HTR-8/SVneo (cell line): Measurements from ENCODE around the gene INPP1.

Experiments
- DNase-seq: peaks from one replicate; pipeline ENCODE4 v3.0.0; 2011; ENCODE audit warnings: low spot score, mixed read lengths; ENCODE audit not compliant: insufficient read length
- FAIRE-seq: peaks from 2 replicates; lab custom pipeline; 2011; peaks lifted over from hg19 to GRCh38; lab: Jason Lieb, UNC

Gene INPP1

DNA sequence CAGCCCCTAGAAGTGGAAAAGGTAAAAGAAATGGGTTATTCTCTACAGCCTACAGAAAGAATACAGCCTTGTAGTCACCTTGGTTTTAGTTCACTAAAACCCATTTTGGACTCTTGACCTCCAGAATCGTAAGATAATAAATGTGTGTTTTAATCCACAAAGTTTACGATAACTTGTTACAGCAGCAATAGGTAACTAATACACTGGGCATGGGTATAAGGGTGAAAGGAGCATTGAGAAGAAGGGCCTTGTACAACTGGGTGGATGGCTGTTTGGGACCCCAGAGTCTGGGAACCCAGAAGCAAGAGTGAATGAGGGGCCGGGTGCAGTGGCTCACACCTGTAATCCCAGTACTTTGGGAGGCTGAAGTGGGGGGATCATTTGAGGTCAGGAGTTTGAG, 62.6 kb downstream of the INPP1 start:
- DNase-seq (no peak), FAIRE-seq (no peak)

DNA sequence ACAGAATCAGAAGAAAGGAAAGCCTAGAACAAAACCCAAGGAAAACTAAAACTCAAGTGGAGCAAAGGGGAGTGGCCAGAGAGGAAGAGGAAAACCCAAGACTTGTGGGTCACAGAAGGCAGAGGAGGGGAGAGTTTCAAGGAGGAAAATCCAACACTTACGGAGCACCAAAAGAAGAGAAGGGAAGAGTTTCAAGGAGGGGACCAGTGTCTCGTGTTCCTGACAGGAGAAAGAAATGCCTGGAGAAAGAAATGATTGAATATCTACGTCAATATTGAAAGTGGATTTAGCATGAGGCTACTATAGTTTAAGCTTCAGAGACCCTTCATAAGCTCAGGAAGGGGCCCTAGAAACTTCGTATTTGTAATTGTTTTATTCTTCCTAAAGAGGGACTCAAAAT, 63.4 kb downstream of the INPP1 start:
- DNase-seq (no peak), FAIRE-seq (no peak)

DNA sequence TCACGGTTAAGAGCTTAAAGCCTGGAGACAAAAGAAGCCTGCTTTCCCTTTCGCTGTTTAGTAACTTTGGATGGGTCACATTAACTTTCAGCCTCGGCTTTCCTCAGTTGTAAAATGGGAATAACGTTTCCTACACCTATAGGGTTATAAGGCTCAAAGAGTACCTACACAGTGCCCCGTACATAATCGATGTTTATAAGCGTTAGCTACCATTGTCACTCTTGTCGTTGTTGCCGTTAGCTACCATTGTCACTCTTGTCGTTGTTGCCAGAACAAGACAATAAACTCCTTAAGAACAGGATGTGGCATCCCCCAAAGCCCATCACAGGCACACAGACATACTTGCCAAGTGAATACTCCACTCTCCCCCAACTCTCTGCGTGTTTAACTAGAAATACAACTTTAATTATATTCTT, 63.9 kb downstream of the INPP1 start:
- FAIRE-seq (peak; percentile 38), DNase-seq (no peak)

DNA sequence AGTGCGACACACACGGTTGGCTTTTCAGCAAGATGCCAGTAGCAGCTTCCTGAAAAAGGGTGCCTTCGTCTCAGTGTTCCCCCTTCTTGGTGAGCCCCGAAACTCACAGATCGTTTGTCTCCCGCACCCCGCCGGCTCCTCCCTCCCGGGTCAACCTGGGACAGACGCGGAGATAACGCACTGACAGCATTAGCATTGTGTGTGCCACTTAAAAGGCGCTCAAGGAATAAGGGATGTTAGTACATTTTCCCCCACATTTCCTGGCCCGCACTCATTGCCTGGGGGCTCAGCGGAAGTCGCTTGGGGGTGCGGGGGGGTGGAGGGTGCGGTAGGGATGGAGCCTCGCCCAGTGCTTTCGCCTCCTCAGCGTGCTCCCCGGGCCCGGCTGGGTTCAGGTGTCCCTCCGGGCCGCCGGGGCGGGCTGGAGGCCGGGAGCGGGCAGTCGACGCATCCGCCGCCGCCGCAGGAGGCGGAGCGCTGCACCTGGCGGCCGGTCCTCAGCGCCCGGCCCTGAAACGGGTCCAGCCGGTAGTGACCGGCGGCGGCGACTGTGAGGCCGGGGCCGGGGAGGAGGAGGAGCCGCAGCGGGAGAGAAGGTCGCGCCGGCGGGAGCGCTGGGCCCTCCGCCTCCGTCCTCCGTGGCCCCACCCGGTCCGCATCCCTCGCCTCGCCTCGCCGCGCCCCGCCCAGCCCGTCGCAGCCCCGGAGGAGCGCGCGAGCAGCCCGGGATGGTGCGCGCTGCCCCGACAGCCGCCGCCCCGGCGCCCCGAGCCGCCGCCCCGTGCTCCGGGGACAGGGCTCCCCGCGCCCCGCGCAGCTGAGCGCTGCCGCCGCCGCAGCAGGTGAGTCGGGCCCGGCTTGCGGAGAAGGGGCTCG, 64.5 kb downstream of the INPP1 start, which contains the start of gene MFSD6:
Gene MFSD6 (plus strand): TSS at position 694 of the 876 bp plus-strand sequence. CDS start 27,675 bp downstream, outside the sequence.
- FAIRE-seq = peak; percentile 23
- peak; percentile 27 for DNase-seq

DNA sequence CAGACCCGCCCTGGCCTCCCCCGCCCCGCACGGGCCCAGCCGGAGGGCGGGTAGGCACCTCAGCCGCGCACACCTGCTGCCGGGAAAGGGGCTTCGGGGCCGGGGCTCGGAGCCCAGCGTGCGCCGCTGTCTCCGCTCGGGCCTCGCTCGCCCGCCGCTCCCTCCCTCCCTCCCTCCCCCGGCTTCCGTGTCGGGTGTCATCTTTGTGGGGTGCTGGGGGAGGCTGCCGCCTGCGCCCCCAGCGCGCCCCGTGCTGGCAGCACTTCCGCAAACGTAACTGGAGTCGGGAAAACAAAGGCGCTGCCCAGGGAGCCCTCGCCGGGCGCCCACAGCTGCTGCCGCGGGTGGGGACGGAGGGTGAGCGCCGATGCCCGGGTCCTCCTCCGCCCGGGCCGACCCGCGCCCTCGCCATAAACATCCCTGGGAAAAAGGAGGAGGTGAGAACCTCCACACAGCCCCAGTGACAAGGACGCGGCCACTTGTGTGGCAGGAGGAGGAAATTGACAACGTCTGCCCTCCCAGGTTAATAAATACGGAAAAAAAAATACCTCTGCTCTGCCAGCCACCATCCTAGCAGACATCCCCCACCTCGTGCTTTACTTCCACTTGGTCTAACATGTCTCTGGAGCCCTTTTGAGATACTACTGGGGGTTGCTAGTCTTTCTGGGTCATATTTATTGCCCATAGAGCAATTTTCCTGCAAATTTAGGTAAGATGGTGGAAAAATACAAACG, 65.3 kb downstream of the INPP1 start:
- DNase-seq (peak; percentile 64), FAIRE-seq (no peak)

DNA sequence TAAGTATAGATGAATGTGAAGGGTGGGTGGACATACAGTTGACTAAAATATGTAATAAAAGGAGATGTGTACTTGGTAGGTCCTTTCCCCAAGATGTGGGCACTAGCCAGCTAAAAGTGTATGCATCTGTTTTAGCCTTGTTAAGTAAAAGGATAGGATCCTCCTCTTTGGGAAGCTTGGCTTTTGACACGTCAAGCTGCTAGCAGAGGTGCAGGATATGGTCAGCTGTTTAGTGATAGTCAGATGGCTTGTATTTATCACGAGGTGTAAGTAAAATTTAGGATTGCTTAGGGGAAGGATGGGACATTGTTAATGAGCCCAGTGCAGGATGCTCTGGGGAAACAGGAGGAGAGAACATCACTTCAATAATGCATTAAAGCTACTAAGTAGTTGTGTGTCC, 66.2 kb downstream of the INPP1 start:
- DNase-seq (no peak), FAIRE-seq (no peak)

DNA sequence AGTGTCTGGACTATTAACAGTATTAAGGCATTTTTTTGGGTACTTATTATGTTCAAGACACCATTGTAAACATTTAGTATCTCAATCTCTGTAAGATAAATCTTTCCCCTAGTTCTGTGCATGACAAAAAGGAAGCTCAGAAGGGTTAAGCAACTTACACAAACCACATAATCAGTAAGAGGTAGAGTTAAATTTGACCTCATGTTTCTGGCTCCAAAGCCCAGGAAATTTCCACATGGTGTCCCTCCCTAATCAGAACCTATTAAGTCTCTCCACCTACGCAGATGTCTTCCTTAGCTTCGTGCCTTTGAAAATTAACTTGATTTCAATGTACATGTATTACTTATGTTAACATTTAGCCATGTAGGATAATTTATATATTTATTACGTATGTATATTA, 66.8 kb downstream of the INPP1 start:
- DNase-seq (no peak), FAIRE-seq (no peak)

DNA sequence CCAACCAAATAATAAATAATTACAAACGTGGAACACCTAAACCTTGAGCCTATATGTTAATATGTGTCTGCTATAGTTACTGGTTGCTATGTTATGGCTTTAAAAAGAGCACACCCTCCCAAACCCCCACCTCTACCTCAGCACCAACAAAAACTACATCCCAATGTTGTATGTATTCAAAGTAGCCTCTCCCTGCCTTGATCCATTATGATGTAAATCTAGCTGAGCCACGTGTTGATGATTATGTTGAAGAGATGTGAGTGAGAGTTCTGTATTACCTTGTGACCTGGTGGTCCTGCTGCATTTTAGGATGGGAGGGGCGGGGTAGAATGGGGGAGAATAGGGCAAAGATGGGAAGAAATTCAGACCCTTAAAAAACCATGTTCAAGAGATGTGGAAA, 69.6 kb downstream of the INPP1 start:
- no peak for FAIRE-seq
- DNase-seq = no peak

DNA sequence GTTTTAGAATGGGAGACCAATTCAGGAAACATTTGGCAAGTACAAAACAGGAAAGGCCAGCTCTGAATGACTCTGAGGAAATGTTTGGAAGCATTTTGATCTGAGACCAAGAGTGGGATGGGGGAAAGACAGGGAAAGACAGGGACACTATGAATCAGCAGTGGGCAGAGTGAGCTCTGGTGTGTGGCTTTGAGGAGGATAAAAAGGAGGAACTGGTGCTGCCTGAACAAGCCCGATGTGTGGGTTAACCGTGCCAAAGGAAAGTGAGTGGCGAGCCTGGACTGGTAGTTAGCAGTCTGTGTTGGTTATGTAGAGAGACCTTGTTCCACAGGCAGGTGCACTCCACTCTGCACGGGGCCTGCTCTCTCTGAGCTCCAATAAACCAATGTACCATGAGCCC, 70.0 kb downstream of the INPP1 start:
- DNase-seq = no peak
- no peak for FAIRE-seq

DNA sequence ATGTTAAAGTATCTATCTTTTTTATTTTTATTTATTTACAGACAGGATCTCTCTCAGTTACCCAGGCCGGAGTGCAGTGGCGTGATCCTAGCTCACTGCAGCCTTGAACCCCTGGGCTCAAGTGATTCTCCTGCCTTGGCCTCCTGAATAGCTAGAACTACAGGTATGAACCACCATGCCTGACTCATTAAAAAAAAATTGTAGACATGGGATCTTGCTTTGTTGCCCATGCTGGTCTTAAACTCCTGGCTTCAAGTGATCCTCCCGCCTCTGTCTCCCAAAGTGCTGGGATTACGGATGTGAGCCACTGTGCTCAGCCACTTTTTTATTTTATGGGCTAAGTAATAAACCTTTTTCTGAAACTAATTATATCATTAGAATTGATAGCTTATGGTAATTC, 71.9 kb downstream of the INPP1 start:
- no peak for DNase-seq
- FAIRE-seq = no peak

DNA sequence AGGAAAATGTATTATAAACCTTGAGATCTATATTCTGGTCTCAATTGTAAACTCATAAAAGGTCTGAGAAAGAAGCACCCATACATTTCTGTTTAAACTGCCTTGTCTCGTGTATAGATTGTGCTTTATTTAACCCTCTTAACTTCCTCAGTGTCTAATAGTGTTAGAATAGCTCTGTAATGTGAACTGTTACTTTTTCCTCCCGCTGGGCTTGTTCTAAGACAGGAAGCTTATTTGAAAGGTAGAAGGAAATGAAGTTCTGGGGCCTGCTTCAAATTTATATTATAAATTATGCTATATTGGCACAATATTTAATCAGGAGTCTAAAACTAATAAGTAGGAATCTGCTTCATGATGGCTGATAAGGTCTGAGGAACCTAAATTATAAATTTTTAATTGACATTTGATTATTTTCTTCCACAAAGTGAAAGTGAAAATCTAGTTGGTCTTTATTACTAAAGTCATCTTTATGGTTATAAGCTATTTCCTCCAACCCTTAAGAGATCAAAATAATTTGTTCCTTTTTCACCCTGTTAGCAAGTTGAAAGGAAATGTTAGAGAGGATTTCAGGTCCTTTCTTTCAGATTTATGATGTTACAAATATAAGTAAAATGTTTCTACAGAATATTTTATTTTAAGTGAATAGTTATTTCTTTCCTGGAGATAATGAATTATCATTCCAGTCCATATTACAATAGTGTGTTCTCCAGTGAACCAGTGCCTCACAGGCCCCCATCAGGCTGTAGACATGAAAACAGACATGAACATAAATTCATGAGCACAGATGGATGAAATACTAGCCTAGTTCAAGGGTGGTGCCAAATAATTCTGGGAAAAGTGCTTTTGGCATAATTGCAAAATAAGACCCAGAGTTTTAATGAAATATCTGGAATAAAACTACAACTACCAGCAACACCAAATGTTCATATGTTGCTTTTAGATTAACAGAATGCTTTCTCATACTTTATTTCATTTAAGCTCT, 72.7 kb downstream of the INPP1 start:
- no peak for DNase-seq
- no peak for FAIRE-seq

DNA sequence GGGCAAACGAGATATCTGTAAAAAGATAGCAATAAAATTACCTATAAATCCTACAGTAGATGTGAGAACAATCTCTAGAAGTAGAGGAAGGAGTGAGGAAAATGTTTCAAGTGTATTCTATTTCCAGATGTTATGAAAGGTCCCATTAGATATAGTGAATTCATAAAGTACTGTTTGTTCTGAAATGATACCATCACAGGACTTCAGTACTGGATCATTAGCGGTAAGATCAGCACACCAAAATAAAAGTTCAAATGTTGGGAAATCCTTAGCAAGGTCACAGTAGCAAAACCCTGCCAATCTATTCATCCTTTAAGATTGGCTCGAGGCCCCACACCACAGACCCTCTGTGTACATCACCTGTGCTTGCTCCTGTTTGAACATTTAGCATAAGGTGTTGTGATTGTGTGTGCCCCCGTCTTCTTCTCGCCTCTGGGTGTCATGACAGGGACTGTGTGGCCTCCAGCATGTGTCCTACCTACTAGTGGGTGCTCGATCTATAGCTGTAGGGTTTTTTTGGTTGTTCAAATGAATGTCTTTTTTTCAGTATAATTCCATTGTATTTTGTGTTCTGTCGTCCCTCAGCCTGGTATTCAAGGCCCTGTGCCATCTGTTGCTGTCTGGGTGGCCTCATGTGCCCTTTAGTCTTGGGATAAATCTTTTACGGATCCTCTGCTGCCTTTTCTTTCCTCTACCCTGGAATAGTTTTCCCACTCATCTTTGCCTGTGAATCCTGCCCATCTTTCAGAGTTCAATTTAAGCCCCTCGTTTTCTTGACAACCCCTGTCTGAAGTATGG, 73.9 kb downstream of the INPP1 start:
- DNase-seq (no peak), FAIRE-seq (no peak)

DNA sequence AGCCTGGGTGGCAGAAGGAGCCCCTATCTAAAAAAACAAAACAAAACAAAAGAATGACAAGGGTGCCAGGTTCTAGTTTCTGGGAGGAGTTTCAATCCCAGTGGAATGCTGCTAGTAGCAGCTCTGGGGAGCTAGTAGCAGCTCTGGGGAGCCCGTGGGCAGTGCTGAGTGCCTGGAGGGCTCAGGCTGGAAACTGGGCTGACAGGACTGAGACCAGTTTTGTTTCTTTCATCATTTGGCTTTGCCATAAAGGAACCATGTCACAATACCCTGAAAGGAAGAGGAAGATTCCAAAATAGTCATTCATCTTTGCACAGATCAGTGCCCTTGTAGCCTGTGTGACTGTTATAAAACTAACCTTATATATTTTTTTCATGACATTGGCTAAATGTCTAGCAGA, 75.3 kb downstream of the INPP1 start:
- FAIRE-seq (no peak), DNase-seq (no peak)

DNA sequence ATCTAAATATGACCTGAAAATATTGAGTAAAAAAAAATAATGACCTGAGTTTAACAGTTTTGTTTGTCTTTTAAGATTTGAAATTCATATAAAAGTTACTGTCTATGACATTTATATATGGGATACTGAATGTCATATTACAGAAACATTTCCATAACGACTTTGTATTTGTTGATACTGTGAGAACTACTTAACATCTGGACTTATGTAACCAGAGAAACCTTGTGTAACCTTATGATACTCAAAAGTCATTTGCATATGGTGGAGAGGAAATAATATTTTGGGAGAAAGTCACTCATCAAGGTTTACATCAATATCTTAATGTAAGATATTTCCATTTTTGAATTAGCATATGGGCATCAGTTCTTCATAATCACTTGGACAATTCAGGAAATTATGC, 77.4 kb downstream of the INPP1 start:
- DNase-seq (no peak), FAIRE-seq (no peak)
